GM19328 (cell line): ENCODE measurements around the gene DDX17.

ENCODE experiments used
- ATAC-seq: cut with Tn5 transposase; IDR thresholded peaks from one replicate; pipeline ENCODE4 v1.9.1; 2021; ENCODE audit warnings: mild to moderate bottlenecking, moderate library complexity; ENCODE audit not compliant: unreplicated experiment

The DDX17 gene

GRCh38 chr22:38467904-38468442 lies 38.1 kb downstream of the DDX17 start, which contains the start of gene KDELR3:
TSS of gene KDELR3 (plus strand) at chr22:38468096. CDS start at chr22:38468234, 138 bp downstream.
- ATAC-seq, result no peak

GRCh38 chr22:38467438-38467903 lies 38.6 kb downstream of the DDX17 start:
- no peak for ATAC-seq

DNA sequence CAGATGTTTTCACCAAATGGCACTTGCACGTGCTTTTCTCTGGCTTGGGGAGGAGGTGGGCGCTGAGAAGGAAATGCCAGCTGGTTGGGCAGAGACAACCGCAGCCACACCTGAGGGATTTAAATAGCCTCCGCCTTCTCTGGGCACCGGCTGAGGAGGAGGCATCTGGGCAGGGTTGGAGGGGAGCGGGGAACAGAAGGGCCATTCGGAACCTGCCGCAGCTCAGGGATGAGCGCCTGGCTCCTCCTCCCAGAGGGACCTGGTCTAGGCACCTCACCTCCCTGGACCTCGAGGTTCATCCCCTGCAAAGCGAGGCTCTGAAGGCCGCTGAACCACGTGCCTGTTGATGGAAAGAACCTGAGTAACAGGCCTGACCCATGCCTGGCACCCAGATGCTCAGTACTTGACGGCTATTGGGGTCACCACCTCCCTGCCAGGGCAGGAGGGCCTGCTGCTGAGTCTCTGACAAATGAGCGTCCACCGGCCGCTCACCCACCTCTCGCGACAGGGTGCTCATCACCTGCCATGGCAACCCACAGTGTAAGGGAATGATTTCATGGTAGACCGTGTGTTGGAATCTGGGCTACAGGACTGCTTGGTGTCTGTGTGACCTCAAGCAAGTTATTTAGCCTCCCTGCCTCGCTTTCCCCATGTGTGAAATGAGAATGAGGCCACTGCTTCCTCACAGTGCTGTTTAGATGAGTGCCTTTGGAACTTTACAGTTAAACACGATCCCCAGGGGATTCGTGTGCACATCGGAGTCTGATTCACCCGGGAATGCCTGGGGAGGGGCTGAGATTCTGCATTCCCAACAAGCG lies 40.2 kb downstream of the DDX17 start:
- no peak for ATAC-seq

DNA sequence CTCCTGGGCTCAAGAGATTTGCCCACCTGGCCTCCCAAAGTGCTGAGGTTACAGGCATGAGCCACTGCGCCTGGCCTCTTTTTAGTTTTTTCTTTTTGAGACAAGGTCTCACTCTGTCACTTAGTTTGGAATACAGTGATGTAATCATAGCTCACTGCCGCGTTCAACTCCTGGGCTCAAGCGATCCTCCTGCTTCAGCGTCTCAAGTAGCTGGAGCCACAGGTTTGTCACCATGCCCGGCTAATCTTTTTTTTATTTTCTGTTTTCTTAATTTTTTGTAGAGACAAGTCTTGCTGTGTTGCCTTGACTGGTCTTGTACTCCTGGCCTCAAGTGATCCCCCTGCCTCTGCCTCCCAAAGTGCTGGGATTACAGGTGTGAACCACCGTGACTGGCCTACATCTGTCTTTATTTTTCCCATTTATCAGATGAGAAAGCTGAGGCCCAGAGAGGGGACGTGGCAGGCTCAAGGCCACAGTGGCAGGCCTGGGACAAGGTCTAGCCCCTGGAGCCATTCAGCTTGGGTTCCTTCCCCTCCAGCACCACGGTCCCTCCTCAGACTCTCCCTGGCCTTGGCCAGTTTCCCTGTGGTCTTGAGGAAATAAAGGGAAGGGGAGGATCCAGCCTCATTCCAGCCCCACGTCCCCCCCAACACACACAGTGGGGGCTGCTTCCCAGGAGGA lies 41.0 kb downstream of the DDX17 start:
- ATAC-seq, result no peak

- ATAC-seq, result no peak
Measured at GRCh38 chr22:38462960-38463784, 42.9 kb downstream of the DDX17 start.

DNA sequence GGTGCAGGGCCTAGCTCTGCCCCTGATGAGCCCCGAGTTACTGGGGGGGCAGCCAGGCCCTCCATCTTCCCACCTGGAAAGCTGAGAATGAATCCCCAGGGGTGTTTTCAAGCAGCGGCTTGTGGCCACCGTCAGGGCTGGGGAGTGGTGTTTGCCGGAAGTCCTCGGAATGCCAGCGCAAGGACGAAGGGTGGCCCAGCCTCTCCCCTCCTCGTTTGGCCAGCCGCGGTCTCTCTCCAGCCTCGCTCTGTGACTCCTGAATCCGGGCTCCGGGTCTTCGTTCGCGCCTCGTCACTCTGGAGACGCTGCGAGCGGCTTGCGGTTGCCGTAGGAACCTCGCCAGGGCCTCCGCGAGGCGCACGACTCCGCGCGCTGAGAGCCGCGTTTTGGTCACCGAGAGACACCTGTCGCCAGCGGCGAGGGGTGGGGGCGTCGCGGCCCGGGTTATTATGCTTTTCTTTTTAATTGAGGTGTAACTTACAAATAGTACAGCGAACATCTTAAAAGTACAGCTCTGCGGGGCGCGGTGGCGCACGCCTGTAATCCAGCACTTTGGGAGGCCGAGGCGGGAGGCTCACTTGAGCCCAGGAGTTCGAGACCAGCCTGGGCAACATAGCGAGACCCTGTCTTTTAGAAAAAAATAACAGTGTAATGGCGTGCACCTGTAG lies 44.6 kb downstream of the DDX17 start:
- ATAC-seq, result no peak

GRCh38 chr22:38461057-38461413 lies 45.1 kb downstream of the DDX17 start:
- no peak for ATAC-seq

GRCh38 chr22:38460426-38460840 lies 45.7 kb downstream of the DDX17 start:
- no peak for ATAC-seq

GRCh38 chr22:38456841-38457699 lies 49.0 kb downstream of the DDX17 start:
- no peak for ATAC-seq

GRCh38 chr22:38456272-38456835 lies 49.8 kb downstream of the DDX17 start:
- no peak for ATAC-seq

- ATAC-seq, result no peak
Measured at GRCh38 chr22:38455530-38456271, 50.4 kb downstream of the DDX17 start.

- no peak for ATAC-seq
Measured at GRCh38 chr22:38455076-38455529, 51.0 kb downstream of the DDX17 start, which contains the start of gene KCNJ4. TSS of gene KCNJ4 (minus strand) at chr22:38455199. CDS start at chr22:38428132, 27,067 bp downstream.

DNA sequence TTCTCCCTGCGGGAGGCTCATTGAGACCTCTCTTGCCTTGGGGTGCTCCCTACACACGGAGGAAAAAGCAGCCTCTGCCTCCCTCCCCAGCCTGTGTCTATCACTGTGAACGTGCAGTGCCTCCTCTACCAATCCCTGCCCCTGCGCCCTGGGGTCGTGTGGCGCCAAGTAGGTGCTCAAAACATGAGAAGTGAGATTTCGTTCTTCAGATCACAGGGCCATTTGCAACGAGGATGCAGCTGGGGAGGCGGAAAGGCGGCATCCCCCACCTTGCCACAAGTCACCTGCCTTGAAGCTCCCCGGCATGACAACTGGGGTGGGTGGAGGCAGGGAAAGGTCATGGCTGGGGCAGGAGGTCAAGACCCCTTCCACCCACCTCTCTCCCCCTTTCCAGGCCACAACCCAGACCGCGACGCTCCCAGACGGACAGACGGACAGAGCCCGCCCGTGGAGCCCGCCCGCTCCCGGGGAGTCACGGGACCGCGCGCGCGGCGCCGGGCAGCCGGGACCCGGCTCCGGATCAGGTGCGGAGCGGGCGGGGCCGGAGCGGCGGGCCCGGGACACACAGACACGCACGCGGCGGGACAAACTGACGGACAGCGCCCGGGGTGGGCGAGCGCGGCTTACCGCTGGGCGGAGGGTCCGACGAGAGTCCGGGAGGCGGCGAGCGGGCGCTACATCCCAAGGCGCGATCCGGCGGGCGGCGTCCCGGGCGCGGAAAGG lies 51.6 kb downstream of the DDX17 start:
- no peak for ATAC-seq

DNA sequence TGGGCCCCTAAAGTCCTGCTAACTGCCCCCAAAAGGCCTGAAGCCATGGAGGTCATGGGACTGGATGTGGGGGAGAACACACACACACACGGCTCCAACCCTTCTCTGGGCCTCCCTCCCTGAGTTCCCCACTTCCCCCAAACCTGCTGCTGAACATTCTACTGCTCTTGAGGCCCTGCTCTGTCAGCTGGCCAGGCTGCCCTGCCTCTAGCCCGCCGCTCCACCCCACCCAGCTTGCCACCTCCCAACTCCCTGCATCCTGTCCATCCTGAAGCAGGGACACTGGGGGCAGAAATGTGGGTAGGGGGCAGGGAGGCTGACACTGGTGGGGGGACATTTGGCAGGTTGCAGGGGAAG lies 52.1 kb downstream of the DDX17 start:
- no peak for ATAC-seq

DNA sequence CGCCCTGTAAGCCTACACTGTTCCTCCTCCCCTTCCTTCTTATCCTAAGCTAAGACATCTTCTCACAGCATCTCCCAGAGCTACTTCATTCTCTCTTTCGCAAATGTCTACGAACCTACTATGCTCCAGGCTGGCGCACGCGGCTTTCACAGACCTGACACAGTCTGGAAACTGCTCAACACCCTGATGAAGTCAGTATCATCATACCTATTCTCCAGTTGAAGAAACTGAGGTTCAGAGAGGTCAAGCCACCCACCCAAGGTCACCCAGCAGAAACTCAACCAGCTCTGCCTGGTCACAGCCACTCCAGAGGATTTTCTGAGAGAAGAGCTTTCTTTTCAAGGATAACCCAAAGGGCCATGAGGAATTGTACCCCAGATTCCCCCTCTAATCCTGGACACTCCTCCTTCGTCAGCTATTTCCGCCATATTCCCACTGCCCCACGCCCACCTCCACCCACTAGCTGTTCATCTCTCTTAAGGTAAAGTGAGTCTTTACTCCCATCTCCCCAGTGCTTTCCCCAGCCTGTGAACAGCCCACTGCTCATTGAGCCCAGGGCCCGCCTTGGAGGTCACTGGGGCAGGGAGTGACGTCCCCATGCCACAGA lies 52.9 kb downstream of the DDX17 start:
- no peak for ATAC-seq

GRCh38 chr22:38452373-38453065 lies 53.6 kb downstream of the DDX17 start:
- no peak for ATAC-seq

- no peak for ATAC-seq
Measured at GRCh38 chr22:38451864-38452263, 54.2 kb downstream of the DDX17 start.
